Parathyroid adenoma (tissue), 2 donors: Measurements from ENCODE around the gene GPANK1.

Experiments
- H2AFZ ChIP-seq: fragments of 300-600 bp; sonication (generic); one replicate; pipeline ENCODE4 v1.7.0; 2017; ENCODE audit warnings: antibody characterized with exemption, mild to moderate bottlenecking
- H3K27ac ChIP-seq: fragments of 300-600 bp; sonication (generic); one replicate; pipeline ENCODE4 v1.7.0; 2017
- H3K27me3 ChIP-seq: fragments of 300-600 bp; sonication (generic); one replicate; pipeline ENCODE4 v1.7.0; 2017; ENCODE audit warnings: low read length; ENCODE audit not compliant: control insufficient read depth, insufficient read depth
- H3K36me3 ChIP-seq: fragments of 300-600 bp; sonication (generic); one replicate; pipeline ENCODE4 v1.7.0; 2017; ENCODE audit warnings: low read length; ENCODE audit not compliant: control insufficient read depth, insufficient read depth
- H3K4me1 ChIP-seq: fragments of 300-600 bp; sonication (generic); one replicate; pipeline ENCODE4 v1.7.0; 2017; ENCODE audit warnings: control low read depth
- H3K4me2 ChIP-seq: fragments of 300-600 bp; sonication (generic); one replicate; pipeline ENCODE4 v1.7.0; 2017; ENCODE audit warnings: low read length
- H3K4me3 ChIP-seq: fragments of 300-600 bp; sonication (generic); one replicate; pipeline ENCODE4 v1.7.0; 2017; ENCODE audit warnings: low read depth, low read length
- H3K79me2 ChIP-seq: fragments of 300-600 bp; sonication (generic); one replicate; pipeline ENCODE4 v1.7.0; 2017; ENCODE audit warnings: control low read depth
- H3K9ac ChIP-seq: fragments of 300-600 bp; sonication (generic); one replicate; pipeline ENCODE4 v1.7.0; 2017; ENCODE audit warnings: mild to moderate bottlenecking
- H3K9me3 ChIP-seq: fragments of 300-600 bp; sonication (generic); one replicate; pipeline ENCODE4 v1.7.0; 2017; ENCODE audit warnings: low read length; ENCODE audit not compliant: control insufficient read depth
- TF ChIP-seq, protein P1 (sequence below): fragments of 300-600 bp; sonication (generic); IDR thresholded peaks from one replicate; pipeline ENCODE4 v1.7.0; 2017; ENCODE audit warnings: antibody characterized with exemption, mild to moderate bottlenecking
- donor health status: primary hyperparathyroidism.

Gene GPANK1

DNA sequence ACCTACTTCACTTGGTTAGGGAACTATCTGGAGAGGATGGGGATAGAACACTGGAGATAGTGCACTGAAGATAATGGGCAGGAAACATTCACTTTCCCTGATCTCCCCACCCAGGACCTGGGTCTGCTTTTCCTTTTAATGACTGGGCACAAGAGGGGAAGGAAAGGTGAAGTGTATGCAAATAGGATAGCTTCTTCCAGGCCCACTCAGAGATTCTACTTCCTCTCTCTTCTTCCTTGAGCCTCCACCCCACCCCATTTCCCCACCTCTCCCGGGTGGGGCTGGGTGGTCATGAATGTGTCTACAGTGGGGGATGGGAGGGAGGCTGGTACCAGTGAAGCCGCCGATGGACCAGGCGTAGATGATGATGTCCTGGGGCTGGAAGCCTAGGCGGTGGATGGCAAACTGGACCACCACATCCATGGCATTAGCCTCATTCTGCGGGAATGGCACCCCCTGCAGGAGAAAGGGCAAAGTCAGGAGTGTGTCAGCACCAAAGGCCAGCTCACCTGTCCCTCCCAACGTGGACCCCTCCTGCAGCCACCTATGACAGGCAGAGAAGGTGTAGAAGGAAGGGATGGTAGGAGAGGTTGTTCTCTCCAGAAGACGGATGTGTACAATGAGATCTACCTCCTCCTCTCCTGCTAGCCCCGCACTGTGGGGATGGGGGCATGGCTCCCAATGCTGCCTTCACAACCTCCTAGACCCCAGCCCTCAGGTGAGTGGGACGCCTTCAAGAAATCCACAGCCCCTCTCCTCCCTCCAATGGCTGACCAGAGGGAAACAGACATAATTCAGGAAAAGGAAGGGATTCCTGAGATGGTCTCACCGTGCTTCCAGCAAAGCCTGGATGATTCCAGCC lies 24.7 kb upstream of the GPANK1 start:
- H3K27me3 ChIP-seq = no peaks in the 10 kb centered on the region
- H3K4me2 ChIP-seq = no peak overlapping the region
- no peaks in the 10 kb centered on the region for H3K4me1 ChIP-seq
- no peak overlapping the region for H3K9ac ChIP-seq
- no peak overlapping the region for H3K4me3 ChIP-seq
- H3K36me3 ChIP-seq = no peaks in the 10 kb centered on the region
- no peaks in the 10 kb centered on the region for H3K79me2 ChIP-seq
- no peak overlapping the region for H3K27ac ChIP-seq
- TF ChIP-seq, protein P1, sequence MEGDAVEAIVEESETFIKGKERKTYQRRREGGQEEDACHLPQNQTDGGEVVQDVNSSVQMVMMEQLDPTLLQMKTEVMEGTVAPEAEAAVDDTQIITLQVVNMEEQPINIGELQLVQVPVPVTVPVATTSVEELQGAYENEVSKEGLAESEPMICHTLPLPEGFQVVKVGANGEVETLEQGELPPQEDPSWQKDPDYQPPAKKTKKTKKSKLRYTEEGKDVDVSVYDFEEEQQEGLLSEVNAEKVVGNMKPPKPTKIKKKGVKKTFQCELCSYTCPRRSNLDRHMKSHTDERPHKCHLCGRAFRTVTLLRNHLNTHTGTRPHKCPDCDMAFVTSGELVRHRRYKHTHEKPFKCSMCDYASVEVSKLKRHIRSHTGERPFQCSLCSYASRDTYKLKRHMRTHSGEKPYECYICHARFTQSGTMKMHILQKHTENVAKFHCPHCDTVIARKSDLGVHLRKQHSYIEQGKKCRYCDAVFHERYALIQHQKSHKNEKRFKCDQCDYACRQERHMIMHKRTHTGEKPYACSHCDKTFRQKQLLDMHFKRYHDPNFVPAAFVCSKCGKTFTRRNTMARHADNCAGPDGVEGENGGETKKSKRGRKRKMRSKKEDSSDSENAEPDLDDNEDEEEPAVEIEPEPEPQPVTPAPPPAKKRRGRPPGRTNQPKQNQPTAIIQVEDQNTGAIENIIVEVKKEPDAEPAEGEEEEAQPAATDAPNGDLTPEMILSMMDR = no peak
- no peaks in the 10 kb centered on the region for H3K9me3 ChIP-seq
- H2AFZ ChIP-seq = no peak overlapping the region

DNA sequence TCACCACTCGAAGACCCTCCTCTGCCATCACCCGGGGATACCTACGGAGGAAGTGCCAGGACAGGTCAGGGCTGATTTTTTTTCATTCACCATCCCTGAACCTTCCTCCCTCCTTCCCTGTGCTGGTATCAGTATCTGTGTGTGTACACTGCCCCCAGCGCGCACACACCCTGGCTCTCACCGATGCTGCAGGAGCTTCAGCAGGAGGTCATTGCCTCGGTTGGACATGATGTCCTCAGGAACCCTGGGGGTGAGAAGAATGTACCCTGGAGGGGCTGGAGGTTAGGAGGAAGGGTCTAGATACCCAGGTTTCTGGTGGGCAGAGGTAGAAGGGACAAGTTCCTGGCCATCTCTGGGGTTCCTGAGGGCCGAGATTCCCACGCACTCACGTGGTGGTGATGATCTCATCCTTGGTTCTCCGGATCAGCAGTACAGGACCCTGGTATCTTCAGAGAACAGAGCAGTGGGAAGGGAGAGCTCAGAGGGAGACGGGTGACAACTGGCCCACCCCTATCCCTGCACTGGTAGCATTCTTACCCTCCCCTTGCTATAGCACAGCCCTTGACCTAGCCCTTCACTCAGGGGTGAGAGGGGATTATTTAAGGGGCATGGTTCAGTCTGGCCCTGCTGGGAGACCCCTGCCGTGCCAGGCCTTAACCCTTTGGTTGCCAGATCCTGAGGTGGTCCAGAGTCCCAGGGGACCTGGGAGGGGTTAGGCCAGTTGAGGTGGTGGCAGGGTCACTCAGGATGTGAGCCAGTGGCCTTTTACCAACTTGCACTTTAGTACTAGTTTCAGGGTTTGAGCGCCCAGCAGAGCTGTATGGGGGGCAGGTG lies 23.3 kb upstream of the GPANK1 start:
- TF ChIP-seq, protein P1 = no peak
- no peak overlapping the region for H3K27ac ChIP-seq
- H3K36me3 ChIP-seq = no peaks in the 10 kb centered on the region
- H3K4me1 ChIP-seq = no peaks in the 10 kb centered on the region
- H3K9ac ChIP-seq = no peak overlapping the region
- no peaks in the 10 kb centered on the region for H3K9me3 ChIP-seq
- no peaks in the 10 kb centered on the region for H3K27me3 ChIP-seq
- no peak overlapping the region for H3K4me2 ChIP-seq
- H3K79me2 ChIP-seq = no peaks in the 10 kb centered on the region
- H3K4me3 ChIP-seq = no peak overlapping the region
- H2AFZ ChIP-seq = no peak overlapping the region

DNA sequence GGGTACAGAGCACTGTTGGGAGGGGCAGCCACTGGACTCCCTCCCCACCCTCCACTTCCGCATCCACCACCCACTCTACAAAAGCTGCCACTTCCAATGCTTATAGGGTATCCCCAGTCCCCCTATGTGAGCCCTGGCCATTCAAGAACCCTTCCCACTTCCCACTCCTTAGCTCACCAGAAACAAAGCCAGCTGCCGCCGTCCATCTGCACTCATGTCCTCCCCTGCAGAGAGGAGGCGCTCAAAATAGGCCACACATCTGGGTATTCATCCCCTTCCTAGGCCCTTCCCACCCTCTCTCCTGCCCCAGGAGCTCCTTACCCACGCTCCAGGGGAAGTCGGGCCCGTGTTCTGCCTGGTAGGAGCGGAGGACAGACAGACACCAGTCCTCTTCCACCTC lies 22.5 kb upstream of the GPANK1 start:
- TF ChIP-seq, protein P1 = no peak
- Histone ChIP-seq H3K79me2 (no peaks in the 10 kb centered on the region), H3K4me1 (no peaks in the 10 kb centered on the region), H2AFZ (no peak overlapping the region), H3K27me3 (no peaks in the 10 kb centered on the region), H3K27ac (no peak overlapping the region), H3K36me3 (no peaks in the 10 kb centered on the region), H3K9ac (no peak overlapping the region), H3K4me2 (no peak overlapping the region), H3K9me3 (no peaks in the 10 kb centered on the region), H3K4me3 (no peak overlapping the region)

- TF ChIP-seq, protein P1 = no peak
- no peak overlapping the region for H3K4me3 ChIP-seq
- H3K27me3 ChIP-seq = no peaks in the 10 kb centered on the region
- no peak overlapping the region for H3K27ac ChIP-seq
- no peaks in the 10 kb centered on the region for H3K79me2 ChIP-seq
- no peak overlapping the region for H3K9ac ChIP-seq
- no peak overlapping the region for H3K4me2 ChIP-seq
- H2AFZ ChIP-seq = no peak overlapping the region
- H3K4me1 ChIP-seq = no peaks in the 10 kb centered on the region
- no peaks in the 10 kb centered on the region for H3K9me3 ChIP-seq
- H3K36me3 ChIP-seq = no peaks in the 10 kb centered on the region
These were observed 21.7 kb upstream of the GPANK1 start for GRCh38 chr6:31686483-31686882.
